PC-3 (cell line): ENCODE results near the gene DIP2C. TPM values are rescaled to one million over a fixed set of nuclear protein-coding genes. Genes with fewer than 3 reads are reported as not detected.

Experiments
- ATAC-seq: fragments of 200-7000 bp; cut with Tn5 transposase; 2 replicates; pipeline ENCODE4 v1.9.1; 2020; ENCODE audit warnings: mild to moderate bottlenecking, moderate library complexity
- BruUV-seq: library from RNA; stranded (reverse); fragments of 400-500 nt; replicated peaks from 2 replicates; lab custom pipeline; 2021; lab: Mats Ljungman, UMichigan
- CTCF ChIA-PET: fragments of 300-600 bp; sonication (Branson Sonifier 250); formaldehyde crosslinking; loops from one replicate; lab custom pipeline; 2022; ENCODE audit warnings: antibody characterized with exemption; lab: Charles Lee
- POLR2A ChIA-PET: fragments of 300-600 bp; sonication (Branson Sonifier 250); formaldehyde crosslinking; loops from one replicate; lab custom pipeline; 2022; ENCODE audit warnings: antibody characterized with exemption; ENCODE audit not compliant: unreplicated experiment; lab: Charles Lee
- DNase-seq: peaks from one replicate; pipeline ENCODE4 v3.0.0-alpha.2; 2015
- H2AFZ ChIP-seq: fragments of 300-600 bp; sonication (generic); 2 replicates; pipeline ENCODE4 v1.6.0; 2016; ENCODE audit warnings: antibody characterized with exemption, low read length
- H3F3A ChIP-seq: fragments of 300-600 bp; sonication (generic); one replicate; pipeline ENCODE4 v1.6.0; 2017; ENCODE audit warnings: antibody characterized with exemption, low read length, control low read depth, mild to moderate bottlenecking; ENCODE audit not compliant: unreplicated experiment
- H3K27ac ChIP-seq: fragments of 300-600 bp; sonication (generic); 2 replicates; pipeline ENCODE4 v1.5.1; 2016; ENCODE audit warnings: mild to moderate bottlenecking, low read length
- H3K27me3 ChIP-seq: fragments of 300-600 bp; sonication (generic); 2 replicates; pipeline ENCODE4 v1.6.1; 2016; ENCODE audit warnings: low read length, mixed read lengths
- H3K36me3 ChIP-seq: fragments of 300-600 bp; sonication (generic); 2 replicates; pipeline ENCODE4 v1.6.1; 2016; ENCODE audit warnings: low read depth, mixed run types, low read length, mixed read lengths
- H3K4me1 ChIP-seq: fragments of 300-600 bp; sonication (generic); 2 replicates; pipeline ENCODE4 v1.5.1; 2016; ENCODE audit warnings: low read length; ENCODE audit not compliant: insufficient read depth
- H3K4me2 ChIP-seq: fragments of 300-600 bp; sonication (generic); 2 replicates; pipeline ENCODE4 v1.6.0; 2016; ENCODE audit warnings: low read length
- H3K4me3 ChIP-seq: fragments of 300-600 bp; sonication (generic); 2 replicates; pipeline ENCODE4 v1.5.1; 2016; ENCODE audit warnings: mild to moderate bottlenecking, low read length, mixed read lengths
- H3K79me2 ChIP-seq: fragments of 300-600 bp; sonication (generic); 2 replicates; pipeline ENCODE4 v1.6.1; 2017; ENCODE audit warnings: low read length, mixed read lengths
- H3K9ac ChIP-seq: fragments of 300-600 bp; sonication (generic); 2 replicates; pipeline ENCODE4 v1.6.0; 2016; ENCODE audit warnings: mild to moderate bottlenecking, low read length
- H3K9me2 ChIP-seq: fragments of 300-600 bp; sonication (generic); replicated peaks from 2 replicates; pipeline ENCODE4 v1.6.1; 2016; ENCODE audit warnings: mixed run types, low read length, mixed read lengths
- H3K9me3 ChIP-seq: fragments of 300-600 bp; sonication (generic); 2 replicates; pipeline ENCODE4 v1.6.1; 2016; ENCODE audit warnings: low read length, mixed read lengths
- H4K20me1 ChIP-seq: fragments of 300-600 bp; sonication (generic); 2 replicates; pipeline ENCODE4 v1.6.1; 2016; ENCODE audit warnings: low read length, mixed read lengths
- CTCF ChIP-seq: fragments of 300-600 bp; sonication (generic); conservative IDR thresholded peaks from 2 replicates; pipeline ENCODE4 v1.5.1; 2017; ENCODE audit warnings: antibody characterized with exemption, low read depth, mild to moderate bottlenecking, low read length
- EZH2 ChIP-seq: fragments of 300-600 bp; sonication (generic); IDR thresholded peaks from one replicate; pipeline ENCODE4 v1.6.1; 2017; ENCODE audit warnings: antibody characterized with exemption, mild to moderate bottlenecking, low read length; ENCODE audit not compliant: unreplicated experiment
- EZH2phosphoT487 ChIP-seq: fragments of 300-600 bp; sonication (generic); IDR thresholded peaks from 2 replicates; pipeline ENCODE4 v1.6.1; 2018; ENCODE audit warnings: mild to moderate bottlenecking, antibody characterized with exemption, low read length, borderline replicate concordance
- intact Hi-C: fragments of 100-400 bp; cut with micrococcal nuclease; formaldehyde crosslinking; loops from 2 replicates; pipeline ENCODE4 v1.9.0; 2023
- total RNA-seq: library from RNA; depleted of rRNA; stranded (reverse); fragments of >200 nt; gene quantifications from 2 replicates; pipeline ENCODE4 v1.2.3, GENCODE V29; 2014

Gene DIP2C
- total RNA-seq, 1 experiment from 2014 or later = 3.1 TPM

GRCh38 chr10:543131-543530 lies 146.3 kb downstream of the DIP2C start:
- POLR2A ChIA-PET = no interaction called here
- no TSS peak for BruUV-seq
- intact Hi-C loops = no loop called here

GRCh38 chr10:541750-542371 lies 147.6 kb downstream of the DIP2C start:
- Histone ChIP-seq H3K9me2 (no peaks in the 10 kb centered on the region), H3K9ac (no peak overlapping the region), H3K36me3 (no peaks in the 10 kb centered on the region), H3K9me3 (no peaks in the 10 kb centered on the region), H3F3A (no peaks in the 10 kb centered on the region), H3K4me2 (no peak overlapping the region), H3K4me1 (peaks cover 5% of the 10 kb centered on the region), H3K27me3 (no peaks in the 10 kb centered on the region), H2AFZ (no peak overlapping the region), H3K79me2 (no peaks in the 10 kb centered on the region), H3K27ac (no peak overlapping the region), H3K4me3 (no peak overlapping the region), H4K20me1 (no peaks in the 10 kb centered on the region)
- ChIA-PET CTCF (no interaction called here), POLR2A (no interaction called here)
- intact Hi-C loops = no loop called here
- DNase-seq = no peak
- BruUV-seq = no TSS peak
- ATAC-seq = no peak
- TF ChIP-seq EZH2phosphoT487 (no peak), CTCF (no peak), EZH2 (no peak)

More at GRCh38 chr10:543131-543530, 146.3 kb downstream of the DIP2C start:
- Histone ChIP-seq H3K4me1 (peaks cover 8% of the 10 kb centered on the region), H3K9me2 (no peaks in the 10 kb centered on the region), H3K27me3 (no peaks in the 10 kb centered on the region), H3F3A (no peaks in the 10 kb centered on the region), H3K4me3 (no peak overlapping the region), H4K20me1 (no peaks in the 10 kb centered on the region), H3K36me3 (no peaks in the 10 kb centered on the region), H3K9me3 (no peaks in the 10 kb centered on the region), H3K9ac (no peak overlapping the region), H3K4me2 (no peak overlapping the region), H3K27ac (no peak overlapping the region), H2AFZ (no peak overlapping the region), H3K79me2 (no peaks in the 10 kb centered on the region)
- CTCF ChIA-PET = no interaction called here
- TF ChIP-seq EZH2phosphoT487 = no peak
- DNase-seq (no peak), ATAC-seq (no peak)

- no peaks in the 10 kb centered on the region for H4K20me1 ChIP-seq
- no TSS peak for BruUV-seq
Measured at GRCh38 chr10:541041-541440, 148.4 kb downstream of the DIP2C start.

More at GRCh38 chr10:541041-541440, 148.4 kb downstream of the DIP2C start:
- no peaks in the 10 kb centered on the region for H3K79me2 ChIP-seq
- TF ChIP-seq EZH2phosphoT487 (no peak), CTCF (no peak), EZH2 (no peak)
- no peak overlapping the region for H3K4me2 ChIP-seq
- no peaks in the 10 kb centered on the region for H3K9me3 ChIP-seq
- H3K27me3 ChIP-seq = no peaks in the 10 kb centered on the region
- POLR2A ChIA-PET = no interaction called here
- H3K36me3 ChIP-seq = no peaks in the 10 kb centered on the region
- DNase-seq (no peak), ATAC-seq (no peak)
- H3K27ac ChIP-seq = no peak overlapping the region
- H3K4me3 ChIP-seq = no peak overlapping the region
- H3K4me1 ChIP-seq = no peaks in the 10 kb centered on the region
- no peak overlapping the region for H2AFZ ChIP-seq
- no peak overlapping the region for H3K9ac ChIP-seq
- CTCF ChIA-PET = no interaction called here
- no peaks in the 10 kb centered on the region for H3K9me2 ChIP-seq
- intact Hi-C loops = no loop called here
- no peaks in the 10 kb centered on the region for H3F3A ChIP-seq
